GM23338 (cell line): ENCODE data around the gene POMP. TPM values are rescaled to one million over a fixed set of nuclear protein-coding genes. Genes with fewer than 3 reads are reported as not detected.
A peak's percentile ranks its signal among the peaks of the same experiment; 100 is the strongest.

Experiments used
- ATAC-seq: fragments of 200-7000 bp; cut with Tn5 transposase; 3 replicates; pipeline ENCODE4 v1.9.1; 2020
- DNase-seq: peaks from one replicate; pipeline ENCODE4 v3.0.0-alpha.2; 2015; ENCODE audit warnings: low spot score
- H2AFZ ChIP-seq: fragments of 200-600 bp; sonication (generic); 2 replicates; pipeline ENCODE4 v1.8.0; 2016; ENCODE audit warnings: antibody characterized with exemption, mild to moderate bottlenecking, moderate library complexity
- H3F3A ChIP-seq: fragments of 200-600 bp; sonication (generic); replicated peaks from 2 replicates; pipeline ENCODE4 v1.8.0; 2017; ENCODE audit warnings: antibody characterized with exemption, mixed run types, low read depth
- H3K27ac ChIP-seq: fragments of 200-600 bp; sonication (generic); 2 replicates; pipeline ENCODE4 v1.6.1; 2016; ENCODE audit warnings: low read depth
- H3K27me3 ChIP-seq: fragments of 200-600 bp; sonication (generic); 2 replicates; pipeline ENCODE4 v1.8.0; 2016; ENCODE audit warnings: mild to moderate bottlenecking, mixed run types, moderate library complexity; ENCODE audit not compliant: insufficient read depth
- H3K36me3 ChIP-seq: fragments of 200-600 bp; sonication (generic); 2 replicates; pipeline ENCODE4 v1.8.0; 2016; ENCODE audit warnings: mild to moderate bottlenecking; ENCODE audit not compliant: insufficient read depth
- H3K4me1 ChIP-seq: fragments of 200-600 bp; sonication (generic); 2 replicates; pipeline ENCODE4 v1.8.0; 2016; ENCODE audit warnings: mild to moderate bottlenecking, moderate library complexity; ENCODE audit not compliant: insufficient read depth
- H3K4me2 ChIP-seq: fragments of 200-600 bp; sonication (generic); 2 replicates; pipeline ENCODE4 v1.7.1; 2017; ENCODE audit warnings: mixed run types
- H3K4me3 ChIP-seq: fragments of 200-600 bp; sonication (generic); 2 replicates; pipeline ENCODE4 v1.6.1; 2016; ENCODE audit warnings: mixed run types
- H3K79me2 ChIP-seq: fragments of 200-600 bp; sonication (generic); replicated peaks from 2 replicates; pipeline ENCODE4 v1.8.0; 2017; ENCODE audit warnings: mild to moderate bottlenecking; ENCODE audit not compliant: insufficient read depth
- H3K9me2 ChIP-seq: fragments of 200-600 bp; sonication (generic); 2 replicates; pipeline ENCODE4 v1.8.0; 2017; ENCODE audit not compliant: insufficient read depth
- H4K20me1 ChIP-seq: fragments of 200-600 bp; sonication (generic); replicated peaks from 2 replicates; pipeline ENCODE4 v1.8.0; 2017; ENCODE audit warnings: mild to moderate bottlenecking; ENCODE audit not compliant: insufficient read depth
- H3K27ac Mint-ChIP-seq: 2 replicates; pipeline ENCODE4 v1.8.0; 2020; ENCODE audit warnings: inconsistent platforms, mild to moderate bottlenecking, moderate library complexity, mixed read lengths
- H3K27me3 Mint-ChIP-seq: 3 replicates; pipeline ENCODE4 v1.8.0; 2022; ENCODE audit warnings: low read depth, mild to moderate bottlenecking, moderate library complexity, mixed read lengths, inconsistent platforms; ENCODE audit not compliant: insufficient read depth, poor library complexity
- H3K36me3 Mint-ChIP-seq: 3 replicates; pipeline ENCODE4 v1.8.0; 2021; ENCODE audit warnings: low read depth, mild to moderate bottlenecking, inconsistent platforms, moderate library complexity, mixed read lengths
- H3K4me1 Mint-ChIP-seq: 3 replicates; pipeline ENCODE4 v1.8.0; 2020; ENCODE audit warnings: mild to moderate bottlenecking, inconsistent platforms, mixed read lengths
- H3K4me3 Mint-ChIP-seq: 3 replicates; pipeline ENCODE4 v1.8.0; 2021; ENCODE audit warnings: moderate library complexity, mild to moderate bottlenecking, inconsistent platforms, mixed read lengths
- H3K9me3 Mint-ChIP-seq: 3 replicates; pipeline ENCODE4 v1.8.0; 2020; ENCODE audit warnings: moderate library complexity, mild to moderate bottlenecking, inconsistent platforms, mixed read lengths
- JUNB ChIP-seq: IDR thresholded peaks from one replicate; pipeline ENCODE4 v1.6.1; 2016; ENCODE audit warnings: antibody characterized with exemption; ENCODE audit not compliant: unreplicated experiment
- POLR2AphosphoS5 ChIP-seq: IDR thresholded peaks from 2 replicates; pipeline ENCODE4 v1.6.1; 2016; ENCODE audit warnings: antibody characterized with exemption, low read depth
- STAT1 ChIP-seq: IDR thresholded peaks from one replicate; pipeline ENCODE4 v1.6.1; 2016; ENCODE audit warnings: antibody characterized with exemption; ENCODE audit not compliant: unreplicated experiment
- ZNF331 ChIP-seq: fragments of 250-450 bp; sonication (Bioruptor Pico); IDR thresholded peaks from 2 replicates; pipeline ENCODE4 v1.5.0; 2020; ENCODE audit warnings: low read depth, mild to moderate bottlenecking, moderate library complexity
- polyA plus RNA-seq: library from polyadenylated mRNA; unstranded; fragments of >200 nt; fragmentation: Nextera tagmentation; extraction: Ambion mirVana; gene quantifications from 2 replicates; pipeline ENCODE4 v1.2.1, GENCODE V29; 2016
- total RNA-seq: library from RNA; depleted of rRNA; stranded (reverse); fragments of >200 nt; shearing (Covaris generic); gene quantifications from 2 replicates; pipeline ENCODE4 v1.2.3, GENCODE V29; 2014
- TF ChIP-seq, protein P1 (sequence below), 2 experiments: fragments of 200-600 bp in 1 of 2; sonication (generic) in 1 of 2; conservative IDR thresholded peaks; 2 replicates each; pipeline versions ENCODE4 v1.5.1 to v1.6.1; 2016 to 2017; ENCODE audit warnings: antibody characterized with exemption in 2 of 2, low read depth in 2 of 2, mild to moderate bottlenecking in 2 of 2, moderate library complexity in 1 of 2

The POMP gene
- total and polyA plus RNA-seq, 2 experiments from 2014 or later: 95.9 to 446 TPM

DNA sequence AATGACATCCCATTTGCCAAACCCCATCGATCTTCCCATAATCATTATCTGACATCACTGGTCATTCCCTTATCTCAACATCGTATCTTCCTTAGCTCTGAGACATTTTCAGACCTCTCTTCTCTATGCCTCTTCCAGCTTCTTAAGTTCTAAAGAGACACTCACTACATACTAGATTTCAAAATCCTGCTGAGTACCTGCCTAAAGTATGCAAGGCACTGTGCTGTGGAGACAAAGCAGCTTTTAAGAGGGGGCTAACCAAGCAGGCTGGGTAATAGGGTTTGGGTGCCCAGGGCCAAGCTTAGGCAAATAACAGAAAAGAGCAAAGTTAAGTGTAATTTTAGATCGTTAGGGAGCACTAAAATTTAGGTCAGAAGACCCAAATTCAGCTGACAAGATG is 3.4 kb upstream of the POMP start (continued):
- TF ChIP-seq, protein P1, sequence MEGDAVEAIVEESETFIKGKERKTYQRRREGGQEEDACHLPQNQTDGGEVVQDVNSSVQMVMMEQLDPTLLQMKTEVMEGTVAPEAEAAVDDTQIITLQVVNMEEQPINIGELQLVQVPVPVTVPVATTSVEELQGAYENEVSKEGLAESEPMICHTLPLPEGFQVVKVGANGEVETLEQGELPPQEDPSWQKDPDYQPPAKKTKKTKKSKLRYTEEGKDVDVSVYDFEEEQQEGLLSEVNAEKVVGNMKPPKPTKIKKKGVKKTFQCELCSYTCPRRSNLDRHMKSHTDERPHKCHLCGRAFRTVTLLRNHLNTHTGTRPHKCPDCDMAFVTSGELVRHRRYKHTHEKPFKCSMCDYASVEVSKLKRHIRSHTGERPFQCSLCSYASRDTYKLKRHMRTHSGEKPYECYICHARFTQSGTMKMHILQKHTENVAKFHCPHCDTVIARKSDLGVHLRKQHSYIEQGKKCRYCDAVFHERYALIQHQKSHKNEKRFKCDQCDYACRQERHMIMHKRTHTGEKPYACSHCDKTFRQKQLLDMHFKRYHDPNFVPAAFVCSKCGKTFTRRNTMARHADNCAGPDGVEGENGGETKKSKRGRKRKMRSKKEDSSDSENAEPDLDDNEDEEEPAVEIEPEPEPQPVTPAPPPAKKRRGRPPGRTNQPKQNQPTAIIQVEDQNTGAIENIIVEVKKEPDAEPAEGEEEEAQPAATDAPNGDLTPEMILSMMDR (conservative IDR thresholded peaks at IDR 0.05; ENCODE audit: low read depth in 2 of 2): no peak
- TF ChIP-seq JUNB: no peak

DNA sequence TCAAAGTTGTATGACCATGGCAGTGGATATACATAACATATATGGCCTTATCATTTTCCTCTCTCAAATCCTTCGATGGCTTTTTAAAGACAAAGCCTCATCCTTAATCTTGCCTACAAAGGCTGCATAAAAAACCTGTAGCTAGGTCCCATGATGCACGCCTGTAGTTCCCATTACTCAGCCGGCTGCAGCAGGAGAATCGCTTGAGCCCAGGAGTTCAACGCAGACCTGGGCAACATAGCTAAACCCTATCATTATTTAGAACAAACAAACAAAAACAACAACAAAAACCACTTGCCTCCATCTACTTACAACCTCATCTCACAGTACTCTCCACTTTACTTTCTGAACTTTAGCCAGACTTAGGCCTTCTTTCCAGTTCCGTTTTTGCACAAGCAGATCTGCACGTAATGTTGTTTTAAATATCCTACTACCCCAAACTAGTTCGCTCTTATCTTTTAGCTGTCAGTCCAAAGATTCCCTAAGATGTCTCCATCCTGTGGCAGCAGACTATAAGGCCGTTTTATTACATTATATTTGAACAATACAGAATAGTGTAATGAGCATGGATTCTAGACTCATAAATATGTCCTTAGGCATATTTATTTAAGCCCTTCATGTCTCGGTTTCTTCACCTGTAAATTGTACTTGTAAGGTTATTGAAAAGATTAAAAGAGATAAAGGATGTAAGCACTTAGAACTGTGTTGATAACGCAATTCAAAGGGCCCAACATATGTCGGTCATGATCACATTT is 969 bp upstream of the POMP start:
- Histone ChIP-seq H3K27me3 (no peaks in the 10 kb centered on the region), H3K4me3 (peak overlapping the region; percentile 92), H4K20me1 (peaks cover 21% of the 10 kb centered on the region), H3K79me2 (peaks cover 81% of the 10 kb centered on the region), H3K4me2 (peak overlapping the region; percentile 94), H3K27ac (no peak overlapping the region; the same call in 1 of the 2 replicates), H3K9me2 (no peaks in the 10 kb centered on the region), H3K4me1 (peaks cover 18% of the 10 kb centered on the region), H3F3A (no peaks in the 10 kb centered on the region), H3K36me3 (peaks cover 12% of the 10 kb centered on the region; the same call in 1 of the 2 replicates), H2AFZ (no peak overlapping the region)
- no peak for DNase-seq
- Mint-ChIP-seq H3K4me1 (peaks cover 29% of the 10 kb centered on the region), H3K27ac (peak overlapping the region; percentile 86), H3K9me3 (no peaks in the 10 kb centered on the region), H3K27me3 (peaks cover 3% of the 10 kb centered on the region), H3K4me3 (peak overlapping the region; percentile 96), H3K36me3 (peaks cover 22% of the 10 kb centered on the region)
- no peak for ATAC-seq
- no peak for TF ChIP-seq STAT1
- TF ChIP-seq, protein P1 (conservative IDR thresholded peaks at IDR 0.05; ENCODE audit: low read depth in 2 of 2): 0 out of 4 replicates have a peak, but pooled peaks of 1 of the 2 experiments have one; percentile 19
- TF ChIP-seq ZNF331 (CRISPR knock-in tag): no peak
- TF ChIP-seq POLR2AphosphoS5: no peak
- no peak for TF ChIP-seq JUNB

DNA sequence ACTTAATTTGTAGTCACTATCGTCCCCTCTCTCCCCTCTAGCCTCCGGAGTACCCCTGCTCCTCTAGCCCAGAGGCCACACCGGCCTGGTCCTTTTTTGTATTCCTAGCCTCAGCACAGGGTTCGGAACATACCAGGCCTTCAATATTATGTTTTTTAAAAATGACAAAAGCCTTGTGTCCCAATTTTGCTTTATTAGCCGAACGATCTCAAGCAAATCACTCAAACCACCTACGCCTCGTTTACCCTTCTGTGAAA is 463 bp upstream of the POMP start:
- H3K4me1 ChIP-seq: peaks cover 18% of the 10 kb centered on the region
- H3K27me3 ChIP-seq: no peaks in the 10 kb centered on the region
- peak overlapping the region; percentile 97 for H2AFZ ChIP-seq
- peak overlapping the region; percentile 86 for H3K27ac Mint-ChIP-seq
- H4K20me1 ChIP-seq: peaks cover 24% of the 10 kb centered on the region
- peak overlapping the region; percentile 94 for H3K4me2 ChIP-seq
- no peaks in the 10 kb centered on the region for H3K9me2 ChIP-seq
- H3K4me3 ChIP-seq: peak overlapping the region; percentile 92
- no peaks in the 10 kb centered on the region for H3F3A ChIP-seq
- TF ChIP-seq STAT1: no peak
- H3K4me1 Mint-ChIP-seq: peaks cover 29% of the 10 kb centered on the region
- peak overlapping the region; percentile 75 for H3K27ac ChIP-seq
- H3K27me3 Mint-ChIP-seq: peaks cover 3% of the 10 kb centered on the region
- H3K36me3 ChIP-seq: peaks cover 15% of the 10 kb centered on the region
- ATAC-seq (peak; percentile 46), DNase-seq (no peak)
- no peaks in the 10 kb centered on the region for H3K9me3 Mint-ChIP-seq
- H3K79me2 ChIP-seq: peaks cover 82% of the 10 kb centered on the region
- peak overlapping the region; percentile 96 for H3K4me3 Mint-ChIP-seq
- H3K36me3 Mint-ChIP-seq: peaks cover 25% of the 10 kb centered on the region
